HepG2 (cell line): ENCODE measurements around the gene PTGR2. TPM values are rescaled to one million over a fixed set of nuclear protein-coding genes. Genes with fewer than 3 reads are reported as not detected.

Experiments used
- ATAC-seq: fragments of 200-7000 bp; cut with Tn5 transposase; 3 replicates; pipeline ENCODE4 v1.9.1; 2020; ENCODE audit warnings: mild to moderate bottlenecking, moderate library complexity
- BruUV-seq: library from RNA; stranded (reverse); fragments of 400-500 nt; replicated peaks from 2 replicates; lab custom pipeline; 2021; lab: Mats Ljungman, UMichigan
- CTCF ChIA-PET: fragments of 300-600 bp; formaldehyde crosslinking; extraction: SDS; loops from one replicate; lab custom pipeline; 2021; ENCODE audit warnings: low total read pairs, inconsistent platforms, low intra/inter-chr PET ratio; lab: Yijun Ruan, JAX
- POLR2A ChIA-PET: fragments of 350-600 bp; sonication (Branson Sonifier 250); formaldehyde crosslinking; loops from one replicate; lab custom pipeline; 2020; ENCODE audit warnings: antibody characterized with exemption, inconsistent platforms; lab: Yijun Ruan, JAX
- DNase-seq: peaks from one replicate; pipeline ENCODE4 v3.0.0-alpha.2; 2015; ENCODE audit warnings: low spot score
- FAIRE-seq: peaks from 3 replicates; lab custom pipeline; 2011; peaks lifted over from hg19 to GRCh38; lab: Jason Lieb, UNC
- H2AFZ ChIP-seq: one replicate; pipeline ENCODE4 v1.6.1; 2011; ENCODE audit warnings: low read length, inconsistent platforms
- H3K27ac ChIP-seq: fragments of 300-600 bp; 3 replicates; pipeline ENCODE4 v1.8.0; 2011; ENCODE audit warnings: mixed run types, mild to moderate bottlenecking, mixed read lengths, low read length, inconsistent platforms; ENCODE audit not compliant: insufficient read depth; ENCODE audit errors: extremely low read length
- H3K27me3 ChIP-seq, 2 experiments: fragments of 200-600 bp in 1 of 2; 2 replicates in 1 of 2; 3 replicates in 1 of 2; pipeline versions ENCODE4 v1.6.0 to v1.8.0; 2011; ENCODE audit warnings: low read length in 2 of 2, mild to moderate bottlenecking in 2 of 2, moderate library complexity in 2 of 2, inconsistent platforms in 1 of 2; ENCODE audit not compliant: insufficient read depth in 2 of 2, control insufficient read depth in 1 of 2
- H3K36me3 ChIP-seq, 2 experiments: fragments of 200-600 bp in 1 of 2; replicated peaks in 1 of 2; 2 replicates in 1 of 2; 3 replicates in 1 of 2; pipeline versions ENCODE4 v1.5.1 to v1.8.0; 2011; ENCODE audit warnings: low read length in 2 of 2, inconsistent platforms in 1 of 2; ENCODE audit not compliant: insufficient read depth in 2 of 2, control insufficient read depth in 1 of 2
- H3K4me1 ChIP-seq: 2 replicates; pipeline ENCODE4 v1.5.1; 2012; ENCODE audit warnings: low read length, inconsistent platforms; ENCODE audit not compliant: insufficient read depth
- H3K4me2 ChIP-seq: 2 replicates; pipeline ENCODE4 v1.6.0; 2011; ENCODE audit warnings: low read depth, low read length, inconsistent platforms
- H3K4me3 ChIP-seq, 3 experiments: fragments of 200-600 bp in 1 of 3; sonication (generic), shearing (Covaris generic) in 1 of 3; replicated peaks in 1 of 3; 2 replicates each; pipeline ENCODE4 v1.5.1; 2011 to 2016; ENCODE audit warnings: low read length in 3 of 3, inconsistent platforms in 2 of 3, low read depth in 2 of 3, mild to moderate bottlenecking in 2 of 3, control low read depth in 1 of 3, mixed read lengths in 1 of 3; ENCODE audit not compliant: insufficient read depth in 1 of 3
- H3K79me2 ChIP-seq: one replicate; pipeline ENCODE4 v1.6.1; 2011; ENCODE audit warnings: low read length, inconsistent platforms; ENCODE audit not compliant: insufficient read depth
- H3K9ac ChIP-seq: 2 replicates; pipeline ENCODE4 v1.6.0; 2011; ENCODE audit warnings: mild to moderate bottlenecking, low read depth, low read length, inconsistent platforms; ENCODE audit not compliant: insufficient read depth
- H3K9me3 ChIP-seq: 2 replicates; pipeline ENCODE4 v1.5.1; 2012; ENCODE audit warnings: mild to moderate bottlenecking, low read length
- H4K20me1 ChIP-seq: 2 replicates; pipeline ENCODE4 v1.6.0; 2011; ENCODE audit warnings: inconsistent platforms, mild to moderate bottlenecking, low read length, moderate library complexity; ENCODE audit not compliant: insufficient read depth
- CBFB ChIP-seq: sonication (generic); formaldehyde crosslinking; IDR thresholded peaks from 2 replicates; pipeline ENCODE4 v1.4.0; 2020; ENCODE audit warnings: missing genetic modification reagents
- CENPT ChIP-seq: sonication (generic); formaldehyde crosslinking; IDR thresholded peaks from 2 replicates; pipeline ENCODE4 v1.8.0; 2022; ENCODE audit warnings: low read depth, mild to moderate bottlenecking, moderate library complexity, missing genetic modification reagents
- FOSL1 ChIP-seq: sonication (generic); formaldehyde crosslinking; IDR thresholded peaks from 2 replicates; pipeline ENCODE4 v1.9.0; 2021; ENCODE audit warnings: missing genetic modification reagents, borderline replicate concordance
- JUN ChIP-seq: sonication (generic); formaldehyde crosslinking; IDR thresholded peaks from 2 replicates; pipeline ENCODE4 v1.4.0; 2020; ENCODE audit warnings: mild to moderate bottlenecking, missing genetic modification reagents
- JUNB ChIP-seq: sonication (generic); formaldehyde crosslinking; IDR thresholded peaks from 2 replicates; pipeline ENCODE4 v1.8.0; 2022; ENCODE audit warnings: missing genetic modification reagents, mild to moderate bottlenecking, borderline replicate concordance
- RBAK ChIP-seq: sonication (generic); formaldehyde crosslinking; IDR thresholded peaks from 2 replicates; pipeline ENCODE4 v1.5.1; 2020; ENCODE audit warnings: mild to moderate bottlenecking, missing genetic modification reagents
- TBX3 ChIP-seq: fragments of 450-650 bp; IDR thresholded peaks from 2 replicates; pipeline ENCODE4 v1.6.1; 2017; ENCODE audit warnings: antibody characterized with exemption, mild to moderate bottlenecking, inconsistent platforms, borderline replicate concordance
- U2AF1 ChIP-seq: fragments of 200-400 bp; formaldehyde crosslinking; optimal IDR thresholded peaks from 2 replicates; pipeline ENCODE3; 2017; ENCODE audit warnings: mild to moderate bottlenecking, low read depth, low read length
- ZNF136 ChIP-seq: sonication (generic); formaldehyde crosslinking; IDR thresholded peaks from 2 replicates; pipeline ENCODE4 v1.8.1; 2022; ENCODE audit warnings: low read depth, mild to moderate bottlenecking, moderate library complexity, missing genetic modification reagents
- ZNF431 ChIP-seq: sonication (generic); formaldehyde crosslinking; IDR thresholded peaks from 2 replicates; pipeline ENCODE4 v1.9.0; 2022; ENCODE audit warnings: missing genetic modification reagents, low read depth, mild to moderate bottlenecking, borderline replicate concordance
- ZNF652 ChIP-seq: IDR thresholded peaks from 2 replicates; pipeline ENCODE4 v1.6.1; 2016; ENCODE audit warnings: low read depth, borderline replicate concordance
- WGBS: methylation state at CpG from one replicate; pipeline ENCODE4 v1.1.6; 2017; ENCODE audit warnings: low lambda C conversion rate; 5-methylcytosine and 5-hydroxymethylcytosine counted together
- in situ Hi-C: cut with HindIII; loops from 2 replicates; pipeline ENCODE4 v1.10.0; 2017; ENCODE audit warnings: low pct_unique_long_range_greater_than_20kb; ENCODE audit not compliant: extremely low pct_ligation_motif_present
- intact Hi-C: fragments of 100-400 bp; cut with micrococcal nuclease; formaldehyde crosslinking; loops from one replicate; pipeline ENCODE4 v1.10.0; 2022; ENCODE audit not compliant: unreplicated experiment
- polyA plus RNA-seq, 8 experiments: library from polyadenylated mRNA; depleted of rRNA in 3 of 8; stranded (reverse) in 7 of 8; unstranded in 1 of 8; fragments of >200 nt; fragmentation: Illumina TruSeq in 4 of 8; extraction: Trizol in 4 of 8; gene quantifications; 2 replicates each; pipeline versions ENCODE4 v1.2.1 to v1.2.3, GENCODE V29; 2011 to 2016; ENCODE audit warnings: low read depth in 4 of 8, missing spikeins in 1 of 8, mixed read lengths in 1 of 8; ENCODE audit not compliant: insufficient read depth in 1 of 8
- total RNA-seq, 5 experiments: library from RNA; depleted of rRNA; stranded (reverse); fragments of >200 nt; fragmentation: Illumina TruSeq; extraction: Trizol; gene quantifications; 2 replicates each; pipeline ENCODE4 v1.2.3, GENCODE V29; 2016; ENCODE audit warnings: low read depth in 1 of 5
- TF ChIP-seq, protein P1 (sequence below), 2 experiments: sonication (generic) in 1 of 2; formaldehyde crosslinking in 1 of 2; IDR thresholded peaks; 2 replicates each; pipeline versions ENCODE4 v1.4.0 to v1.6.1; 2016 to 2020; ENCODE audit warnings: borderline replicate concordance in 1 of 2, low read depth in 1 of 2, mild to moderate bottlenecking in 1 of 2, missing genetic modification reagents in 1 of 2

The PTGR2 gene
- total and polyA plus RNA-seq, 2 of the 13 experiments (the other 11 are each of a cell fraction or from before 2014, with no cell fraction given) = 3.0 to 4.3 TPM

DNA sequence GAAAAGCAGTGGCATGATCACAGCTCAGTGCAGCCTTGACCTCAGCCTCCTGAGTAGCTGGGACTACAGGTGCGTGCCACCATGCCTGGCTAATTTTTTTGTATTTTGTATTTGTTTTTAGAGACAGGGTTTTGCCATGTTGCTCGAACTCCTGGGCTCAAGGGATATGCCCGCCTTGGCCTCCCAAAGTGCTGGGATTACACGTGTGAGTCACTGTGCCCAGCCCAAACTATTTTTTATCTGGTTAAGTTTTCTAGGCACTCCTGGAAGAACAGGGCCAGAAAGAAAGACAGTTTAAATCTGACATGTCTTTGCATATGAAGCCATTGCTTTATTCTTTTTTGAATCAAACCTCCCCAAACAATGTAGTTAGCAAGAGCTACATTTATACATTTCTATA lies 27.5 kb upstream of the PTGR2 start:
- Histone ChIP-seq H3K4me2 (no peak overlapping the region), H3K4me3 (no peak overlapping the region), H3K27me3 (no peaks in the 10 kb centered on the region; a peak in 1 of 5 replicates)
- ATAC-seq = no peak
- TF ChIP-seq ZNF652 (CRISPR knock-in tag) (no peak), JUNB (CRISPR knock-in tag) (no peak), TBX3 (no peak), CENPT (CRISPR knock-in tag) (no peak), ZNF431 (no peak)
- TF ChIP-seq, all 625 proteins: peak for 0
- H3K36me3 ChIP-seq = no peaks in the 10 kb centered on the region
- ChIA-PET CTCF (no interaction called here), POLR2A (interaction anchor here (1.0 kb wide), 1 partner anchor 39 kb away, joined by 4 read pairs; no protein-coding TSS in a partner anchor)
- BruUV-seq = no TSS peak
- intact Hi-C loops = loop anchor here (2.0 kb wide), 2 partner anchors 37 to 71 kb away; no protein-coding TSS in a partner anchor
- in situ Hi-C loops = loop anchor here (10.0 kb wide), 1 partner anchor 69 kb away; no protein-coding TSS in a partner anchor
- 15% methylated on average over 4 of the region's 4 CpGs for WGBS
- no peaks in the 10 kb centered on the region for H4K20me1 ChIP-seq
- DNase-seq = no peak
- H3K9ac ChIP-seq = no peak overlapping the region
- no peak for FAIRE-seq
- H3K79me2 ChIP-seq = no peaks in the 10 kb centered on the region
- H3K27ac ChIP-seq = no peak overlapping the region
- H2AFZ ChIP-seq = no peak overlapping the region
- H3K4me1 ChIP-seq = peaks cover under 1% of the 10 kb centered on the region; the same call in 1 of the 2 replicates
- H3K9me3 ChIP-seq = no peaks in the 10 kb centered on the region

DNA sequence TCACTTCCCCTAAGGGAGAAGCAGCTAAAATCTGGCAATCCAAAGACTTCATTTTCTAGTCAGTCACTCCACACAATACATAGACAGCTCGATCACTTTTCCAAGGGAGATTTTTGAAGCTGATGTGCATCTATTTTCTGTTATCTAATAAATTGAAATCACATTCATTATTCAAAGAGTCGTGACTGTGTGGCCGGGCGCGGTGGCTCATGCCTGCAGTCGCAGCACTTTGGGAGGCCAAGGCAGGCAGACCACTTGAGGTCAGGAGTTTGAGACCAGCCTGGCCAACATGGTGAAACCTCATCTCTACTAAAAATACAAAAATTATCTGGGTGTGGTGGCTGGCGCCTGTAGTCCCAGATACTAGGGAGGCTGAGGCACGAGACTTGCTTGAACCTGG lies 27.1 kb upstream of the PTGR2 start:
- H3K4me1 ChIP-seq = peaks cover 4% of the 10 kb centered on the region
- no peak overlapping the region for H3K9ac ChIP-seq
- FAIRE-seq = no peak
- H3K9me3 ChIP-seq = no peaks in the 10 kb centered on the region
- no peak overlapping the region for H2AFZ ChIP-seq
- TF ChIP-seq JUN (CRISPR knock-in tag) = no peak
- no peak for TF ChIP-seq ZNF136 (CRISPR knock-in tag)
- TF ChIP-seq, protein P1, sequence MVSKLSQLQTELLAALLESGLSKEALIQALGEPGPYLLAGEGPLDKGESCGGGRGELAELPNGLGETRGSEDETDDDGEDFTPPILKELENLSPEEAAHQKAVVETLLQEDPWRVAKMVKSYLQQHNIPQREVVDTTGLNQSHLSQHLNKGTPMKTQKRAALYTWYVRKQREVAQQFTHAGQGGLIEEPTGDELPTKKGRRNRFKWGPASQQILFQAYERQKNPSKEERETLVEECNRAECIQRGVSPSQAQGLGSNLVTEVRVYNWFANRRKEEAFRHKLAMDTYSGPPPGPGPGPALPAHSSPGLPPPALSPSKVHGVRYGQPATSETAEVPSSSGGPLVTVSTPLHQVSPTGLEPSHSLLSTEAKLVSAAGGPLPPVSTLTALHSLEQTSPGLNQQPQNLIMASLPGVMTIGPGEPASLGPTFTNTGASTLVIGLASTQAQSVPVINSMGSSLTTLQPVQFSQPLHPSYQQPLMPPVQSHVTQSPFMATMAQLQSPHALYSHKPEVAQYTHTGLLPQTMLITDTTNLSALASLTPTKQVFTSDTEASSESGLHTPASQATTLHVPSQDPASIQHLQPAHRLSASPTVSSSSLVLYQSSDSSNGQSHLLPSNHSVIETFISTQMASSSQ (IDR thresholded peaks at IDR 0.05; ENCODE audit: low read depth) = no peak
- TF ChIP-seq, protein P1 (CRISPR knock-in tag; IDR thresholded peaks at IDR 0.05; ENCODE audit: borderline replicate concordance) = no peak
- no peak for TF ChIP-seq CBFB (CRISPR knock-in tag)
- no peak for TF ChIP-seq RBAK (CRISPR knock-in tag)
- no peak for TF ChIP-seq FOSL1 (CRISPR knock-in tag)
- no peak for TF ChIP-seq U2AF1
- no peaks in the 10 kb centered on the region for H3K79me2 ChIP-seq
- H3K36me3 ChIP-seq = no peaks in the 10 kb centered on the region
- in situ Hi-C loops (loop anchor here (10.0 kb wide), 1 partner anchor 70 kb away; no protein-coding TSS in a partner anchor), intact Hi-C loops (loop anchor here (2.0 kb wide), 2 partner anchors 38 to 72 kb away; no protein-coding TSS in a partner anchor)
- WGBS = 64% methylated on average over 8 of the region's 8 CpGs
- no TSS peak for BruUV-seq
- no peak for ATAC-seq
- peaks cover 0 to under 1% of the 10 kb centered on the region in 2 experiments; a peak in 2 of 5 replicates for H3K27me3 ChIP-seq
- no peak for DNase-seq
- no peak overlapping the region for H3K4me2 ChIP-seq
- CTCF ChIA-PET = interaction anchor here (3.1 kb wide), 1 partner anchor 96 kb away, joined by 39 read pairs; no protein-coding TSS in a partner anchor
- POLR2A ChIA-PET = interaction anchor here (1.0 kb wide), 1 partner anchor 39 kb away, joined by 4 read pairs; no protein-coding TSS in a partner anchor
- H4K20me1 ChIP-seq = no peaks in the 10 kb centered on the region
- no peak overlapping the region for H3K27ac ChIP-seq
- no peak overlapping the region for H3K4me3 ChIP-seq
